Upper lobe of left lung (tissue), 6 donors: ENCODE measurements around the gene FBLN1. TPM values are rescaled to one million over a fixed set of nuclear protein-coding genes. Genes with fewer than 3 reads are reported as not detected.

Source experiments
- ATAC-seq, 2 donors: fragments of 200-7000 bp; cut with Tn5 transposase; one replicate each; pipeline ENCODE4 v1.9.1; 2022; ENCODE audit warnings: mild to moderate bottlenecking in 2 of 2, moderate library complexity in 2 of 2; ENCODE audit not compliant: low FRiP score in 2 of 2
- DNase-seq, 2 donors: peaks; one replicate each; pipeline ENCODE4 v3.0.0-alpha.2; 2019 to 2020
- H3K27ac ChIP-seq, 4 donors: fragments of 200-600 bp; sonication (generic); one replicate each; pipeline ENCODE4 v1.5.1; 2016 to 2019
- H3K27me3 ChIP-seq, 4 donors: fragments of 200-600 bp; sonication (generic); one replicate each; pipeline ENCODE4 v1.5.1; 2017 to 2019
- H3K36me3 ChIP-seq, 4 donors: fragments of 200-600 bp; sonication (generic); one replicate each; pipeline ENCODE4 v1.5.1; 2016 to 2019
- H3K4me1 ChIP-seq, 4 donors: fragments of 200-600 bp; sonication (generic); one replicate each; pipeline ENCODE4 v1.5.1; 2018 to 2019
- H3K4me3 ChIP-seq, 4 donors: fragments of 200-600 bp; sonication (generic); one replicate each; pipeline ENCODE4 v1.5.1; 2017 to 2019; ENCODE audit warnings: mild to moderate bottlenecking in 2 of 4, moderate library complexity in 1 of 4
- H3K9me3 ChIP-seq, 4 donors: fragments of 200-600 bp; sonication (generic); one replicate each; pipeline ENCODE4 v1.5.1; 2018 to 2019
- CTCF ChIP-seq, 6 experiments: fragments of 450-650 bp in 4 of 6; fragments of 200-600 bp in 2 of 6; sonication (generic) in 2 of 6; IDR thresholded peaks; one replicate each; pipeline ENCODE4 v1.5.1; 2016 to 2019; ENCODE audit warnings: antibody characterized with exemption in 6 of 6
- EP300 ChIP-seq, 4 donors: sonication (generic); formaldehyde crosslinking; IDR thresholded peaks; one replicate each; pipeline ENCODE4 v1.5.1; 2017; ENCODE audit warnings: antibody characterized with exemption in 4 of 4, control low read depth in 2 of 4
- POLR2A ChIP-seq, 4 donors: fragments of 450-650 bp; IDR thresholded peaks; one replicate each; pipeline ENCODE4 v1.5.1; 2016 to 2017; ENCODE audit warnings: antibody characterized with exemption in 4 of 4, mild to moderate bottlenecking in 2 of 4
- POLR2AphosphoS5 ChIP-seq, 2 donors: sonication (generic); formaldehyde crosslinking; IDR thresholded peaks; one replicate each; pipeline ENCODE4 v1.5.1; 2017; ENCODE audit warnings: antibody characterized with exemption in 2 of 2
- WGBS, 2 donors: methylation state at CpG; one replicate each; pipeline ENCODE4 v1.1.5; 2017 to 2018; 5-methylcytosine and 5-hydroxymethylcytosine counted together
- small RNA-seq, 4 donors: library from RNA; depleted of rRNA; stranded (forward); fragments of <200 nt; gene quantifications; one replicate each; pipeline ENCODE3, GENCODE V24; 2016
- total RNA-seq, 6 donors: library from RNA; depleted of rRNA in 4 of 6; stranded (reverse); fragments of >200 nt in 4 of 6; gene quantifications; one replicate each; pipeline versions ENCODE4 v1.1.0 to v1.2.1, GENCODE V29; 2016 to 2021
- donor health status: DM: no; HTN: no; CAD: no; lungs with moderate emphysema.
- donor health status: DM: no; HTN: yes; CAD: no; lungs with severe emphysema.

The FBLN1 gene
- total RNA-seq, 6 donors from 2014 or later = 63.9 to 523 (median 207) TPM

- ATAC-seq (no peak), DNase-seq (no peak)
- Histone ChIP-seq H3K4me3 (no peak overlapping the region), H3K27me3 (no peaks in the 10 kb centered on the region), H3K36me3 (no peaks in the 10 kb centered on the region), H3K27ac (no peak overlapping the region), H3K9me3 (no peaks in the 10 kb centered on the region), H3K4me1 (peaks cover 1 to 7% (median 4%) of the 10 kb centered on the region in 4 donors)
- no peak for TF ChIP-seq POLR2AphosphoS5 (IDR thresholded peaks at IDR 0.05)
- TF ChIP-seq POLR2A (IDR thresholded peaks at IDR 0.05) = no peak
- TF ChIP-seq CTCF (IDR thresholded peaks at IDR 0.05) = no peak
- no peak for TF ChIP-seq EP300 (IDR thresholded peaks at IDR 0.05)
- 84 to 87% methylated on average over 12 of the region's 12 CpGs for WGBS, 2 donors
These were observed 148.0 kb downstream of the FBLN1 start for GRCh38 chr22:45650721-45651120.

Small RNA genes within 50 kb of the gene (small RNA-seq; reads per million reads assigned to genes)
- gene RNU6-1161P = 0 reads per million in 4 donors

Other genes with a start within 250 kb of the FBLN1 start
- gene UPK3A, start 217.9 kb upstream of the FBLN1 start, total RNA-seq = under 1 TPM in 1 of 6 donors, not detected in 5; 0.44 TPM
- 100 to 1,000 TPM in 2 of 6 donors, 10 to 100 TPM in 3, 1 to 10 TPM in 1; 9.2 to 161 (median 27.6) TPM for gene FAM118A, start 192.9 kb upstream of the FBLN1 start, total RNA-seq
- gene SMC1B, start 89.3 kb upstream of the FBLN1 start, total RNA-seq = not detected
- 10 to 100 TPM in 1 of 6 donors, 1 to 10 TPM in 4, not detected in 1; 1.4 to 16.7 (median 3.5) TPM for gene RIBC2, start 89.2 kb upstream of the FBLN1 start, total RNA-seq
- gene ATXN10, start 169.0 kb downstream of the FBLN1 start, total RNA-seq = 100 to 1,000 TPM in 5 of 6 donors, 10 to 100 TPM in 1; 90.2 to 137 (median 110) TPM